IPS DF 19.7 (cell line): ENCODE results near the gene ARPC2.
"Not testable (repeated sequence)": the region's sequence is repeated elsewhere in the genome, so short reads cannot be mapped to it uniquely, and the experiment has no call there.

Experiments used
- DNase-seq: peaks from one replicate; pipeline ENCODE4 v3.0.0-alpha.2; 2013; ENCODE audit warnings: low read depth, low spot score

ARPC2 gene

GRCh38 chr2:218216674-218217359, at the start of gene ARPC2:
ARPC2 (plus strand) TSS chr2:218217189; CDS start chr2:218217471, 282 bp downstream.
- DNase-seq: peak; percentile 60

GRCh38 chr2:218168016-218168415, 49.0 kb upstream of the ARPC2 start:
- DNase-seq: no peak

- peak; percentile 33 for DNase-seq
These were observed 48.1 kb upstream of the ARPC2 start for GRCh38 chr2:218168635-218169462.

GRCh38 chr2:218169757-218170546, 47.0 kb upstream of the ARPC2 start:
- DNase-seq: no peak

GRCh38 chr2:218171744-218172143, 45.2 kb upstream of the ARPC2 start:
- DNase-seq: not testable (repeated sequence)

- no peak for DNase-seq
These were observed 44.1 kb upstream of the ARPC2 start for GRCh38 chr2:218172845-218173244.

- no peak for DNase-seq
These were observed 37.2 kb upstream of the ARPC2 start for GRCh38 chr2:218179782-218180181.

GRCh38 chr2:218180467-218181114, 36.4 kb upstream of the ARPC2 start:
- DNase-seq: no peak

- no peak for DNase-seq
These were observed 32.7 kb upstream of the ARPC2 start for GRCh38 chr2:218184331-218184730.

GRCh38 chr2:218186355-218186766, 30.6 kb upstream of the ARPC2 start:
- no peak for DNase-seq

- no peak for DNase-seq
These were observed 30.1 kb upstream of the ARPC2 start for GRCh38 chr2:218186876-218187275.

GRCh38 chr2:218187296-218188015, 29.5 kb upstream of the ARPC2 start:
- no peak for DNase-seq

GRCh38 chr2:218188528-218188927, 28.5 kb upstream of the ARPC2 start:
- no peak for DNase-seq

- DNase-seq: no peak
These were observed 24.0 kb upstream of the ARPC2 start for GRCh38 chr2:218192902-218193430.

GRCh38 chr2:218193701-218194100, 23.3 kb upstream of the ARPC2 start:
- no peak for DNase-seq

- no peak for DNase-seq
These were observed 22.1 kb upstream of the ARPC2 start for GRCh38 chr2:218194880-218195279.

- no peak for DNase-seq
These were observed 20.0 kb upstream of the ARPC2 start for GRCh38 chr2:218196974-218197373.

GRCh38 chr2:218202266-218202665, 14.7 kb upstream of the ARPC2 start:
- no peak for DNase-seq

- DNase-seq: no peak
These were observed 7.9 kb upstream of the ARPC2 start for GRCh38 chr2:218209078-218209477.

- DNase-seq: no peak
These were observed 2.9 kb upstream of the ARPC2 start for GRCh38 chr2:218214116-218214515.

GRCh38 chr2:218216336-218216673, 684 bp upstream of the ARPC2 start:
- no peak for DNase-seq
